COLO829 (cell line): ENCODE data around the gene ZFC3H1.
"Not testable (repeated sequence)": the region's sequence is repeated elsewhere in the genome, so short reads cannot be mapped to it uniquely, and the experiment has no call there.

ENCODE experiments used
- DNase-seq: peaks from one replicate; pipeline ENCODE4 v3.0.0; 2012; ENCODE audit warnings: low spot score

Gene ZFC3H1

GRCh38 chr12:71663561-71664410, at the start of gene ZFC3H1, which contains the start of gene THAP2:
Gene ZFC3H1, minus strand, starts transcription at chr12:71663848. Its CDS starts 238 bp downstream, at chr12:71663610.
Gene THAP2, plus strand, starts transcription at chr12:71664301. Its CDS starts 209 bp downstream, at chr12:71664510.
- DNase-seq: peak; percentile 98

GRCh38 chr12:71710276-71711125, 46.9 kb upstream of the ZFC3H1 start:
- peak; percentile 58 for DNase-seq

GRCh38 chr12:71708658-71709057, 45.0 kb upstream of the ZFC3H1 start:
- no peak for DNase-seq

- DNase-seq: no peak
These were observed 41.3 kb upstream of the ZFC3H1 start for GRCh38 chr12:71704920-71705319.

- no peak for DNase-seq
These were observed 39.6 kb upstream of the ZFC3H1 start for GRCh38 chr12:71703206-71703605.

- no peak for DNase-seq
These were observed 38.9 kb upstream of the ZFC3H1 start for GRCh38 chr12:71702590-71702989.

GRCh38 chr12:71702181-71702580, 38.5 kb upstream of the ZFC3H1 start:
- DNase-seq: not testable (repeated sequence)

- no peak for DNase-seq
These were observed 32.1 kb upstream of the ZFC3H1 start for GRCh38 chr12:71695782-71696181.

GRCh38 chr12:71694099-71694820, 30.6 kb upstream of the ZFC3H1 start:
- DNase-seq: no peak

GRCh38 chr12:71693651-71694050, 30.0 kb upstream of the ZFC3H1 start:
- not testable (repeated sequence) for DNase-seq

GRCh38 chr12:71693126-71693525, 29.5 kb upstream of the ZFC3H1 start:
- DNase-seq: no peak

GRCh38 chr12:71691504-71692129, 28.0 kb upstream of the ZFC3H1 start:
- DNase-seq: no peak

- DNase-seq: no peak
These were observed 25.4 kb upstream of the ZFC3H1 start for GRCh38 chr12:71688961-71689570.

- not testable (repeated sequence) for DNase-seq
These were observed 23.5 kb upstream of the ZFC3H1 start for GRCh38 chr12:71687172-71687571.

- DNase-seq: no peak
These were observed 23.0 kb upstream of the ZFC3H1 start for GRCh38 chr12:71686658-71687025.

GRCh38 chr12:71685914-71686657, 22.4 kb upstream of the ZFC3H1 start, which contains the start of gene TMEM19:
Gene TMEM19, plus strand, starts transcription at chr12:71686082. Its CDS starts 599 bp downstream, at chr12:71686681.
- peak; percentile 76 for DNase-seq

- DNase-seq: no peak
These were observed 21.8 kb upstream of the ZFC3H1 start for GRCh38 chr12:71685312-71685906.

GRCh38 chr12:71684081-71684480, 20.4 kb upstream of the ZFC3H1 start:
- no peak for DNase-seq

- no peak for DNase-seq
These were observed 20.0 kb upstream of the ZFC3H1 start for GRCh38 chr12:71683633-71684032.

GRCh38 chr12:71682466-71682865, 18.8 kb upstream of the ZFC3H1 start:
- DNase-seq: no peak
